Endothelial cell of umbilical vein (primary cell): Measurements from ENCODE around the gene TDRKH. TPM values are rescaled to one million over a fixed set of nuclear protein-coding genes. Genes with fewer than 3 reads are reported as not detected.

Source experiments
- BruUV-seq: library from RNA; stranded (reverse); fragments of 400-500 nt; replicated peaks from 2 replicates; lab custom pipeline; 2021; lab: Mats Ljungman, UMichigan
- CTCF ChIA-PET: fragments of 300-600, 350-600 bp; sonication (Branson Sonifier 250); formaldehyde crosslinking; loops from one replicate; lab custom pipeline; 2021; ENCODE audit warnings: antibody characterized with exemption, inconsistent platforms; lab: Charles Lee
- POLR2A ChIA-PET: fragments of 300-600, 350-600 bp; sonication (Branson Sonifier 250); formaldehyde crosslinking; loops from one replicate; lab custom pipeline; 2021; ENCODE audit warnings: antibody characterized with exemption, inconsistent platforms; lab: Charles Lee
- DNase-seq: peaks from one replicate; pipeline ENCODE4 v3.0.0-alpha.2; 2011; ENCODE audit warnings: low read depth, low spot score
- FAIRE-seq: peaks from 2 replicates; lab custom pipeline; 2011; peaks lifted over from hg19 to GRCh38; lab: Jason Lieb, UNC
- H2AFZ ChIP-seq: 2 replicates; pipeline ENCODE4 v1.6.0; 2012; ENCODE audit warnings: low read depth, low read length, control low read depth, inconsistent platforms
- H3K27ac ChIP-seq: 2 replicates; pipeline ENCODE4 v1.5.1; 2011; ENCODE audit warnings: low read depth, mild to moderate bottlenecking, control low read depth, low read length, moderate library complexity; ENCODE audit not compliant: insufficient read depth
- H3K27me3 ChIP-seq, 2 experiments: 2 replicates each; pipeline versions ENCODE4 v1.6.0 to v1.6.1; 2011; ENCODE audit warnings: low read length in 2 of 2, mixed read lengths in 1 of 2; ENCODE audit not compliant: control insufficient read depth in 2 of 2, insufficient read depth in 2 of 2
- H3K36me3 ChIP-seq, 2 experiments: 2 replicates in 1 of 2; 3 replicates in 1 of 2; pipeline ENCODE4 v1.5.1; 2011; ENCODE audit warnings: low read length in 2 of 2, mild to moderate bottlenecking in 1 of 2, moderate library complexity in 1 of 2; ENCODE audit not compliant: control insufficient read depth in 2 of 2, insufficient read depth in 2 of 2; ENCODE audit errors: extremely low read depth in 1 of 2
- H3K4me1 ChIP-seq: 3 replicates; pipeline ENCODE4 v1.5.1; 2011; ENCODE audit warnings: mild to moderate bottlenecking, low read length; ENCODE audit not compliant: control insufficient read depth, insufficient read depth; ENCODE audit errors: extremely low read depth
- H3K4me2 ChIP-seq: 2 replicates; pipeline ENCODE4 v1.6.1; 2011; ENCODE audit warnings: low read length, control low read depth, mixed read lengths; ENCODE audit not compliant: insufficient read depth
- H3K4me3 ChIP-seq, 3 experiments: fragments of 200-600 bp in 1 of 3; sonication (generic), shearing (Covaris generic) in 1 of 3; replicated peaks in 1 of 3; 2 replicates each; pipeline ENCODE4 v1.5.1; 2011 to 2016; ENCODE audit warnings: control low read depth in 3 of 3, low read length in 3 of 3, mild to moderate bottlenecking in 2 of 3, inconsistent platforms in 1 of 3, low read depth in 1 of 3, moderate library complexity in 1 of 3; ENCODE audit not compliant: insufficient read depth in 1 of 3
- H3K79me2 ChIP-seq: 2 replicates; pipeline ENCODE4 v1.6.0; 2012; ENCODE audit warnings: low read length, inconsistent platforms; ENCODE audit not compliant: control insufficient read depth, insufficient read depth
- H3K9ac ChIP-seq: replicated peaks from 2 replicates; pipeline ENCODE3; 2011; ENCODE audit warnings: low read length, control low read depth; ENCODE audit not compliant: insufficient read depth; ENCODE audit errors: extremely low read depth
- H3K9me1 ChIP-seq: replicated peaks from 3 replicates; pipeline ENCODE4 v1.6.0; 2011; ENCODE audit warnings: mild to moderate bottlenecking, low read length; ENCODE audit not compliant: control insufficient read depth, insufficient read depth; ENCODE audit errors: extremely low read depth
- H3K9me3 ChIP-seq: replicated peaks from 2 replicates; pipeline ENCODE4 v1.5.1; 2012; ENCODE audit warnings: low read length, inconsistent platforms; ENCODE audit not compliant: control insufficient read depth, insufficient read depth
- H4K20me1 ChIP-seq: replicated peaks from 2 replicates; pipeline ENCODE3; 2011; ENCODE audit warnings: mild to moderate bottlenecking, low read length; ENCODE audit not compliant: control insufficient read depth, insufficient read depth; ENCODE audit errors: extremely low read depth
- EZH2 ChIP-seq: IDR thresholded peaks from 2 replicates; pipeline ENCODE4 v1.6.1; 2012; ENCODE audit warnings: borderline replicate concordance, low read depth, mild to moderate bottlenecking, moderate library complexity, low read length, inconsistent platforms; ENCODE audit not compliant: severe bottlenecking
- FOS ChIP-seq: IDR thresholded peaks from 2 replicates; pipeline ENCODE4 v1.6.1; 2011; ENCODE audit warnings: mild to moderate bottlenecking, low read length, moderate library complexity, borderline replicate concordance; ENCODE audit not compliant: insufficient read depth
- GATA2 ChIP-seq: IDR thresholded peaks from 2 replicates; pipeline ENCODE4 v1.7.0; 2011; ENCODE audit warnings: low read depth, mild to moderate bottlenecking, moderate library complexity, mixed read lengths, low read length; ENCODE audit not compliant: insufficient read length, insufficient read depth
- JUN ChIP-seq: IDR thresholded peaks from 2 replicates; pipeline ENCODE4 v1.6.1; 2011; ENCODE audit warnings: borderline replicate concordance, low read depth; ENCODE audit not compliant: insufficient read length, insufficient read depth
- MYC ChIP-seq: IDR thresholded peaks from one replicate; pipeline ENCODE4 v1.6.1; 2011; ENCODE audit warnings: mild to moderate bottlenecking, low read depth, low read length
- POLR2A ChIP-seq: IDR thresholded peaks from 2 replicates; pipeline ENCODE4 v1.6.1; 2012; ENCODE audit warnings: low read depth, mild to moderate bottlenecking, control low read depth, low read length
- POLR2AphosphoS5 ChIP-seq: IDR thresholded peaks from 2 replicates; pipeline ENCODE4 v1.6.1; 2012; ENCODE audit warnings: low read depth, mild to moderate bottlenecking, control low read depth, low read length, moderate library complexity; ENCODE audit not compliant: insufficient read depth
- dilution Hi-C: fragments of 300-500 bp; cut with MboI; formaldehyde crosslinking; loops from one replicate; pipeline ENCODE4 v1.15.0; 2019; ENCODE audit warnings: low sequenced_read_pairs; ENCODE audit not compliant: extremely low pct_ligation_motif_present
- intact Hi-C: fragments of 100-400 bp; cut with micrococcal nuclease; formaldehyde crosslinking; loops from one replicate; pipeline ENCODE4 v1.10.0; 2022
- polyA plus RNA-seq, 4 experiments: library from polyadenylated mRNA; depleted of rRNA in 3 of 4; stranded (reverse) in 3 of 4; unstranded in 1 of 4; fragments of >200 nt; gene quantifications; 2 replicates each; pipeline versions ENCODE4 v1.2.1 to v1.2.3, GENCODE V29; 2011 to 2012; ENCODE audit warnings: missing spikeins in 1 of 4
- total RNA-seq: library from RNA; stranded (reverse); gene quantifications from 2 replicates; pipeline ENCODE4 v1.2.3, GENCODE V29; 2021
- TF ChIP-seq, protein P1 (sequence below), 2 donors: IDR thresholded peaks; 1 replicate in 1 of 2; 2 replicates in 1 of 2; pipeline ENCODE4 v1.5.1; 2011; ENCODE audit warnings: low read length in 2 of 2, mild to moderate bottlenecking in 2 of 2, moderate library complexity in 2 of 2, control low read depth in 1 of 2, inconsistent platforms in 1 of 2, low read depth in 1 of 2; ENCODE audit not compliant: insufficient read depth in 1 of 2; ENCODE audit errors: extremely low read depth in 1 of 2
- TF ChIP-seq, protein P2 (sequence below): IDR thresholded peaks from 2 replicates; pipeline ENCODE4 v1.6.1; 2011; ENCODE audit not compliant: insufficient read depth, insufficient read length

Gene TDRKH
- total and polyA plus RNA-seq, 2 donors (not counting 3 experiments of a cell fraction or from before 2014, with no cell fraction given): 3.9 to 9.6 TPM

DNA sequence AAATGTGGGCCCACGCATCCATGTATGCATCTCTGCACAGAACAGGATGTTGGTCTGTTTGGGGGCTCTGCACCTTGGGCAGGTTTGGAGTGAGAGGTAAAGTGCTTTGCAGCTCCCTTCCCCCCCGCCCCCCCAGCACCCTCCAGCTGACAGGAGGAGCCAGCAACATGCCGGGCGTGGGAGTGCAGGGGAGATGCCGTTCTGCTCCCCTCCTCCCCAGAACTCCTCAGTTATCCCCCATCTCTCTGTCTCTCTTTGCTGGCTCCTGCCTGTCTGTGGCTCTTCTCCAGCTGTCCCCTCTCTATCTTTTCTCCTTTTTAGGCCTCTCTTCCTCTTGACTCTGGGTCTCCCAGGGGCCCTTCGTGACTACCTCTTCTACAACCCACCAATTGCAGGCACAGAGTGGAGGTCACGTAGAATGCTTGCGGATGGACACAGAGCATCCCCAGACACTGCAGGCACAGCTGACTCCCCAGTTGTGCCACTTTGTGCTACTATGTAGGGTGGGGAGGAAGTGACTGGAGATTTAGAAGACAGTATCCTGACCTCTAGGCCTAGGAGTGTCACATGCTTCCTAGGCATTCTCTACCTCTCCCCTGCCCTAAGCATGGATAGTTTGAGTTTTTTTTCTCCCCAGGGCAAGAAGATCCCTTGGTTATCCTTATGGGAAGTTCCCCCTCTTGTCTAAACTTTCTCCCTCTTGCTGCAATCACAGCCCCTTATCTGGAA, 43.0 kb upstream of the TDRKH start:
- peaks cover 0 to 2% of the 10 kb centered on the region in 2 experiments for H3K27me3 ChIP-seq
- H2AFZ ChIP-seq: no peak overlapping the region
- H3K36me3 ChIP-seq: no peaks in the 10 kb centered on the region
- intact Hi-C loops: no loop called here
- FAIRE-seq (no peak), DNase-seq (no peak)
- H3K4me2 ChIP-seq: no peak overlapping the region
- H3K9me3 ChIP-seq: no peaks in the 10 kb centered on the region
- dilution Hi-C loops: no loop called here
- H3K79me2 ChIP-seq: no peaks in the 10 kb centered on the region
- no peak overlapping the region for H3K4me3 ChIP-seq
- H3K27ac ChIP-seq: no peak overlapping the region
- H3K9me1 ChIP-seq: no peaks in the 10 kb centered on the region
- no peak overlapping the region for H3K9ac ChIP-seq
- peaks cover 9% of the 10 kb centered on the region for H3K4me1 ChIP-seq
- POLR2A ChIA-PET: no interaction called here
- CTCF ChIA-PET: no interaction called here
- no peaks in the 10 kb centered on the region for H4K20me1 ChIP-seq
- TF ChIP-seq POLR2AphosphoS5 (no peak), GATA2 (no peak), POLR2A (no peak), EZH2 (no peak), FOS (no peak), JUN (no peak), MYC (no peak)
- TF ChIP-seq, protein P1, sequence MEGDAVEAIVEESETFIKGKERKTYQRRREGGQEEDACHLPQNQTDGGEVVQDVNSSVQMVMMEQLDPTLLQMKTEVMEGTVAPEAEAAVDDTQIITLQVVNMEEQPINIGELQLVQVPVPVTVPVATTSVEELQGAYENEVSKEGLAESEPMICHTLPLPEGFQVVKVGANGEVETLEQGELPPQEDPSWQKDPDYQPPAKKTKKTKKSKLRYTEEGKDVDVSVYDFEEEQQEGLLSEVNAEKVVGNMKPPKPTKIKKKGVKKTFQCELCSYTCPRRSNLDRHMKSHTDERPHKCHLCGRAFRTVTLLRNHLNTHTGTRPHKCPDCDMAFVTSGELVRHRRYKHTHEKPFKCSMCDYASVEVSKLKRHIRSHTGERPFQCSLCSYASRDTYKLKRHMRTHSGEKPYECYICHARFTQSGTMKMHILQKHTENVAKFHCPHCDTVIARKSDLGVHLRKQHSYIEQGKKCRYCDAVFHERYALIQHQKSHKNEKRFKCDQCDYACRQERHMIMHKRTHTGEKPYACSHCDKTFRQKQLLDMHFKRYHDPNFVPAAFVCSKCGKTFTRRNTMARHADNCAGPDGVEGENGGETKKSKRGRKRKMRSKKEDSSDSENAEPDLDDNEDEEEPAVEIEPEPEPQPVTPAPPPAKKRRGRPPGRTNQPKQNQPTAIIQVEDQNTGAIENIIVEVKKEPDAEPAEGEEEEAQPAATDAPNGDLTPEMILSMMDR (IDR thresholded peaks at IDR 0.05; ENCODE audit: extremely low read depth in 1 of 2, insufficient read depth in 1 of 2, low read depth in 1 of 2, low read length in 2 of 2): no peak
- TF ChIP-seq, protein P2, sequence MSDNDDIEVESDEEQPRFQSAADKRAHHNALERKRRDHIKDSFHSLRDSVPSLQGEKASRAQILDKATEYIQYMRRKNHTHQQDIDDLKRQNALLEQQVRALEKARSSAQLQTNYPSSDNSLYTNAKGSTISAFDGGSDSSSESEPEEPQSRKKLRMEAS: no peak
- BruUV-seq: no TSS peak
